ENCODE measurements around the gene KAZN. TPM values are rescaled to one million over a fixed set of nuclear protein-coding genes. Genes with fewer than 3 reads are reported as not detected.

Gene KAZN
- total RNA-seq, 1 donor from 2014 or later = 2.2 TPM

DNA sequence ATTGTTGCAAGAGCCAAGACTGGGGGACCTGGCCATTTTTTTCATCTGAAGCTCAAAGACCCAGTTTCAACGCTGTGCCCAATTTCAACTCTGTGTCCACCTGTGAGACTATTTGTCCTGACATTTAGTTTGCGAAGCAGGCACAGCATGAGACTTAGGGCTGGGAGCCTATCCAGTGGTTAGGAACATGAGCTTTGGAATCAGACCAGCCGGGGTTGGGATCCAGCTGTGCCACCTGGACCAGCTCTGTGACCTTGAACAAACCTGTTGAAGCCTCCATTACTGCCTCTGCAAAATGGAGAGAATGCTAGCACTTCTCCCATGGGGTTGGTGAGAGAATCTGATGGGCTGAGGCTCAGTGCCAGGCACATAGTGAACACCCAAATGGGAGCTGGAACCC, 348.9 kb downstream of the KAZN start:
- intact Hi-C loops (cut with micrococcal nuclease) = no loop called here
- ATAC-seq (no peak), DNase-seq (no peak)

DNA sequence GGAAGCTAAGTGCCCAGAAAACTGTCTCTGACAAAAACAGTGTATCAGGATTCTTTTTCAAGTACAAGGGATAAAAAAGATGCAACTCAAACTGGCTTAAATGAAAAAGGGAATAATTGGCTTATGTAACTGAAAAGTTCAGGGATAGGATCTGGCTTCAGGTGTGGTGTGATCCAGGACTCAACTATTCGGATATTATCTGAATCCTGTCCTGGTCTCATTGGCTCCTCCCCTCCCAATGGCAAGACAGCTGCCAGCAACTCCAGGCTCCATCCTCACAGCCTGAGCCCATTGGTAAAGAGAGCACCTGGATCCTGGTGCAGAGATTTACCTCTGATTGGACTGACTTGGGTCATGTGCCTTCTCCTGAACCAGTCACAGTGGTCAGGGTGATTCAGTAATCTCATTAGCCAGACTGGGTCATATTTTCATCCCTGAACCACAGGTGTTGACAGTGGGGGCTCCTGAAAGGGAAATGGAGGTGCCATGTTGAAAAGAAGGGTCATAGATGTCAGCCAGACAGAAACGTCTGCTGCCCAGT, 349.7 kb downstream of the KAZN start:
- no peak for ATAC-seq
- no peak for DNase-seq
- intact Hi-C loops (cut with micrococcal nuclease) = no loop called here

DNA sequence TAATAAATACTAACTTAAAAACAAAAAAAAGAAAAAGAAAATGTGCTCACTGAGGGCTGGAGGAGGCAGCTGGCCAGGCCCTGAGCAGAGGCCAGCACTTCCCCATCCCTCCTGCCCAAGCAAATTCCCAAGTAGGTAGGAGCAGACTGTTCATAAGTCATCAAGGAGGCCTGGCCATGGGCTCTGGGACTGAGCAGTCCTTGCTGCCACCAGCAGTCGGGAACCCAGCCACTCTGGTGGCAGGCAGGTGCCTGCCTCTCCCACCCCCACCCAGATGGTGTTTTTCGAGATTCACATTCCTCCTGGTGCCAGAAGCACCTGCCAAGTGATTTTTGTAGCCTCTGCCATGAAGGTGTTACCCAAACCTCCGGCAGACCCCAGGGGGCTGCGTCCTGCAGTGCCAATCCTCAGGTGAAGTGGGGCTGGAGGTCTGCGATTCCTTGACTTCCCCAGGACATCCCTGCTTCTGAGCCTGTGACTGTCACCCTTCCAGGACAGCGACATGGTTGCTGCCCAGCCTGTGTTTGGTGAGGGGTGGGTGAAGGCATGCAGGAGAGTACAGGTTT, 350.9 kb downstream of the KAZN start:
- ATAC-seq = no peak
- intact Hi-C loops (cut with micrococcal nuclease) = no loop called here
- DNase-seq = no peak

DNA sequence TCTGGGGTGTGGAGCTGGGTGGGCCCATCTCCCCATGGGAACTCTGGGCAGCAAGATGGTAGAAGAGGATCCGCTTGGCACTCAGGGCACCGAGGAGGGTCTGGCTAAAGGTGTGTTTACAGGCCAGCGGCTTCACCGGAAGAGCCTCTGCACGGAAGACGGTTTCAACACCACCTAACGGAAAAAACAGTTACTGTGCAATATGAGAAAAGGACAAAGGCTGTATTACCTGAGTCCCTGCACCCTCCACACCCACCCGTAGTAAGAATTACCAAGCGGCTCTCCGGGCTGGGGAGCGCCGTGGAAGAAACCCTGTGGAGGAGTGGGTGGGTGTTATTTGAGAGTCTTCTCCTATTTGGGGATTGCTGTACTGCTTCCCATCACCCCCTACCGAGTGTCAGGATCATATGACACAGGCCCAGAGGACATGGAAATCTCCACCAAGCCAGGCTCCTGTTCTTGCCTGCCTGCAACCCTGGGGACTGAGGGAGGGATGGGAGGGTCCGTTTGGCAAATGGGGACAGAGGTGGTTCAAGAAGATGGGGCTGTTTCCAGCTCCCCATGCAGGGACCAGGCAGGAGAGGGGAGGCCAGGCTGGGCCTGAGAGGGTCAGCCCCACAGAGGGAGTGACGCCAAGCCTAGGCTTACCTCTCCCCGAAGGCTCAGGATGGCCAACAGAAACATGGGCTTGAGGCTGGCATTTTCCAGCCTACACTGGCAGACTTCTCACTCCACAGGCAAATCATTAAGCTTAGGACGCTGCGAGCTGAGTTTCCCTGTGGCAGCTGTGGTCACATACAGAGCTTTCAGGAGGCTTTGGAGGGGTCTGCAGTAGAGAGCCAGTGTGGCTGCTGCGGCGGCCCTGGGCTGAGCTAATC, 351.6 kb downstream of the KAZN start:
- intact Hi-C loops (cut with micrococcal nuclease) = no loop called here
- ATAC-seq = no peak

DNA sequence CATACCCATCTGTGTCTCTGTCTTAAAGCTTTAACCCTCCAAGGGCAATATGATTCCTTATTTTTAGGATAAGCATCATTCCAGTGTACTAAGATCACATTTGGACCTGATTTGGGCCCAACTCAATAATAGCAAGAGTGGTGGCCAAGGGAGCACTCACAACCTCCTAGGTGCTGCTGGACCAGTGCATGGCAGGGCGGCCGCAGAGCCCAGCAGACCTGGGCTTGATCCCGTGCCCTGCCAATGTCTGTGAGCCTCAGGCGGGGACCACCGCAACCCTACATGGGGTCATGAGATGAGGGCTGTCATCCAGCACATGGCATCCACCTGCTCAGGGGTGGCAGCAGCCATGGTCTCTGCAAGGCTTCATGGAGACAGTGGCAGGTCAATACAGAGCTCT, 353.3 kb downstream of the KAZN start:
- ATAC-seq = no peak
- intact Hi-C loops (cut with micrococcal nuclease) = no loop called here

More for the DNA sequence above, 351.6 kb downstream of the KAZN start:
- no peak for DNase-seq

DNA sequence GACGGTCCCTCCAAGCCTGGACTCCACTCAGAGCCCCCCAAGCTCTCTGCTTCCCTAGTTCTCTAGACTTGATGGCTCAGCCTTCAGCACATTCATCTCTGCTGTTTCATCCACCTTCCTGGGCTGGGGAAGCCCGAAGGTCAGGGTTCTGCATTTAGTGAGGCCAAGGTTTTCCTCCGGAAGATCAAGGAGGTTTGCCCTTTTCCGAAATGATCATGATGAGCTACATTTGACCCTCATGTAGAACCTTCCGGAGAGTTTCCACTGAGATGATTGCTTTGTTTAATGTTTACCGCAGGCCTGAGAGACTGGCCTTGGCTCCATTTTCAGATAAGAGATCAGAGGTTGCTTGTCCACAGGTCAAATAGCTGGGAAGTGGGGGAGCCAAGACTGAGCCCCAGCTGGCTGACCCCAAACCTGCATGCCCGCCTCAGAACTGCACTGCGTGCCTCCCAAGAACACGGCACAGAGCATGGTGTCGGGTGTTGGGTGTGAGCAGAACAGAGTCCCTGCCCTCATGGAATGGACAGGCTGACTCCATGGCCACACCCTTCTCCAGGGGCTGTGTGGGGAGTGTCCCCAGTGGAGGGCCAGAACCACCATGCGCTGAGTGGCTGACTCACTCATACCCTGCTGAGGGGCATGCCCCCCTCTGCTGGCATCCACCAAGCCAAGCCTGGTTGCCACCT, 354.3 kb downstream of the KAZN start:
- no peak for ATAC-seq
- intact Hi-C loops (cut with micrococcal nuclease) = no loop called here
- DNase-seq = no peak

More for the DNA sequence above, 353.3 kb downstream of the KAZN start:
- DNase-seq = no peak

DNA sequence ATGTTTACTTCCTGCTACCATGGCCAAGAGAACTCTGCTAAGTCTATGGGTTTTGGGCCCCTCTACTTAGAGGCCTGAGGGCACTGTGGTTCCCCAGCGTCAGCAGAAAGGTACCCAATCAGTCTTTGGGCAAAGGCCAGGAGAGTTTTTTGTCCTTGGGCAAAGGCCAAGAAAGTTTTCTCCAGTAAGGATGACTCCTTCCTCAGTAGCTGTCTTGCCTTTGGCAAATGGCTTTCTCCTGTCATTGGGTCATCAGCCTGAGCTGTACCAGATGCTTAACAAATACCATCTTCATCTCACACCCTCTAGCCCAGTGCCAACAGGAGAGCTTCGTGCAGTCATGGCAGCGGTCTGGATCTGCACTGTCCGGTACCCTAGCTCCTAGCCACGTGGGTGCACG, 355.7 kb downstream of the KAZN start:
- intact Hi-C loops (cut with micrococcal nuclease) = no loop called here
- ATAC-seq (no peak), DNase-seq (no peak)

DNA sequence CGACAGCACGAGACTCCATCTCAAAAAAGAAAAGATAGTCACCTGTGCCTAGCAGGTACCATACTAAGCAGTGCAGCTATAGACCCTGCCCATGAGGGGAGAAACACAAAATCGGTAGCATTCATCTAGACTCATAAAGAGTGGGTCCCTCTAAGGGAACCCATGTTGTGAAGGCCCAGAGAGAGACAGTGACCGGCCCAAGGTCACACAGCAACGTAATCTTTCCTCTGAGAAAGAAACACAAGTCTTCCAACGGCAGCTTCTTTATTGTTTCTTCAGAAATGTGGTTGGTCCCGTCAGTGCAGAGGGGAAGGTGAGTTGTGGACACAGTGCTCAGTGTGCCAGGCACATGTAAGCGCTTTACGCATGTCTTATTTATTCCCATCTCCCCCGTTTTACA, 356.4 kb downstream of the KAZN start:
- no peak for DNase-seq
- ATAC-seq = no peak
- intact Hi-C loops (cut with micrococcal nuclease) = no loop called here

DNA sequence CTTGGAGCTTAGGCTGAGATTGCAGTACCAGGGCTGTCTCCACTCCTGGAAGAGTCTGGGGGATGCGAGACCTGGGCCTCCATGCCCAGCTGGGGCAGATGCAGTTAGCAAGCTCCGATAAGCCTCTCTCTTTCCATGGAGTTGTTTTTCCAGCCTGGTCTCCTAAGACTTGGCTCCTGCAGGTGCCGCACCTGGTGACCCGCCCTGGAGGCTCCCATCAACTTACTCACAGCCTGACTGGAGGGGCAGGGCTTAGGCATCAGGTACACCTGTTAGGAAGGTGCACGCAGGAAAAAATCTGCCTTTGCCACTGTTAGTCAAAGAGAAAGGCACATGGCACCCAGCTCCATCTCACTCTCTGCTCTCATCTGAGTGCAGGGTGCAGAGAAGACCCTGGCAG, 356.9 kb downstream of the KAZN start:
- DNase-seq (no peak), ATAC-seq (no peak)
- intact Hi-C loops (cut with micrococcal nuclease) = no loop called here

DNA sequence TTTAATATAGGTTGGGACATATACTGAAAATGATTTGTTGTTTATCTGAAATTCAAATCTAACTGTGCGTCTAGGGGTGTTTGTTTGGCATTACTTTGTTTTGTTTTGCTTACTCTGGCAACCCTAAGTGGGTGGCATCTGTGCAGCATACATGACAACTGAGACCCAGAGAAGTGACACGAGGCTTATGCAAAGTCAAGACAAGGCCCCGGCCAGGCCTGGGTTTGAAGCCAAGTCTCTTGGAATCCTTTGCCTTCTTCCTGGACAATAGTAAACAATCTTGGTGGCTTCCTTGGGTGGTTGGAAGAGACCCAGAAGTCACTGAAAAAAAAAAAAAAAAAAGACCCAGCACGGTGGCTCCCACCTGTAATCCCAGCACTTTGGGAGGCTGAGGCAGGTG, 357.5 kb downstream of the KAZN start:
- ATAC-seq (no peak), DNase-seq (no peak)
- intact Hi-C loops (cut with micrococcal nuclease) = no loop called here

DNA sequence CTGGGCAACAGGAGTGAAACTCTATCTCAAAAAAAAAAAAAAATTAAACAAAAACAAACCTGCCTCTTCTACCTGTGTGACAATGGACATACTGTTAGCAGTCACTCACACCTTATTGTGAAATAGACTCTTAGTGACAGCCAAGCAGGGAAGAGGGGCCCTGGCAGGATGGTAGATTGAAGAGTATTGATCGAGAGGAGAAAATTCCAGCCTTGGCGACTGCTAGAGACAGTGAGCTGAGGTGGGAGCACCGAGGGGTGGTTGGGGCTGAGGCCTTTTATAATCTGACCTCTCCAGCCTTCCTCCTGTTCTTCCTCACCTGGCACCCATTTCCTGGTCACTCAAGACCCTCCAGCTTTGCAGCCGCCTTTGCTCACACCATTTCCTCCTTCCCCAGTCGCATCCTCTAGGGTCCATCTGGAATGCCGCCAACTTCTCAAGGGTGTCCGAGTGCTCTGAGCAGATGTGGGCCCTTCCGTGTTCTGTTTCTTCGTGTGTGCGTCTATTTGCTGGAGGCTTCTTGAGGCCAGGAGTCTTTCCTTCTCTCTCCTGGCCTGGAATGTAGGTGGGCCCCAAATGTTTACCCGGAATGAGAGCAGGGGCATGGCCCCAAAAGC, 358.2 kb downstream of the KAZN start:
- no peak for ATAC-seq
- intact Hi-C loops (cut with micrococcal nuclease) = no loop called here
- no peak for DNase-seq

DNA sequence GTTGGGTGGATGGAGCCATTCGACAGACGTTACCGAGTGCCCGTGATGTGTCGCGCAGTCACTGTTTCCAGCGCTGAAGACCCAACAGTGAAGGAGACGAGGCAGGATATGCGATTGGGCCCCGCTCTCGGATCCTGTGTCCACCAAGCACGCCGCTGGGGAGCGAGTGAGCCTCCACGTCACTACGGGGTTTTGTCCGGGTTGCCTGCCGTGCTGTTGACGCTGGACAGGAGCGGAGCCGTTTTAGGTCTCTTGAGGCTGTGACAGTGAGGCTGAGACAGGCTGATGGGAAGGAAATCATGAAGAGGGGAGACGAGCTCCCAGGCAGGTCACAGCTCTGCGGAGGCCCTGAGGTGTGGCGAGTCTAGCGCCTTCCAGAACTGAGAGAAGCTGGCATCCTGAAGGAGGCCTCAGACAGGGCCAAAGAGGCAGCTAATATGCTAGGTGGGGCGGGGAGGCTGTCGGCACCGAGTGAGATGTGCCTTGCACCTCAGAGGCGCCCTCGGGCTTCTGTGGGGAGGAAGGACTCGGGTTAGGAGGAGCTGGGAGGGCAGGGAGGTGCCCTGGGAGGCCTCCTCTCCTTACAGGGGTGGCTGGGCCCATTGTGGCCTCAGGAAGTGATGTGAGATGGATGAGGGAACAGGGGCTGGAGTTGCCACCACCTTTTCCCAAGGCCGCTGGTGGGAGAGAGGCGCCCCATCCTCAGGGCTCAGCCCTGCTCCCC, 359.1 kb downstream of the KAZN start:
- DNase-seq = no peak
- ATAC-seq = no peak

DNA sequence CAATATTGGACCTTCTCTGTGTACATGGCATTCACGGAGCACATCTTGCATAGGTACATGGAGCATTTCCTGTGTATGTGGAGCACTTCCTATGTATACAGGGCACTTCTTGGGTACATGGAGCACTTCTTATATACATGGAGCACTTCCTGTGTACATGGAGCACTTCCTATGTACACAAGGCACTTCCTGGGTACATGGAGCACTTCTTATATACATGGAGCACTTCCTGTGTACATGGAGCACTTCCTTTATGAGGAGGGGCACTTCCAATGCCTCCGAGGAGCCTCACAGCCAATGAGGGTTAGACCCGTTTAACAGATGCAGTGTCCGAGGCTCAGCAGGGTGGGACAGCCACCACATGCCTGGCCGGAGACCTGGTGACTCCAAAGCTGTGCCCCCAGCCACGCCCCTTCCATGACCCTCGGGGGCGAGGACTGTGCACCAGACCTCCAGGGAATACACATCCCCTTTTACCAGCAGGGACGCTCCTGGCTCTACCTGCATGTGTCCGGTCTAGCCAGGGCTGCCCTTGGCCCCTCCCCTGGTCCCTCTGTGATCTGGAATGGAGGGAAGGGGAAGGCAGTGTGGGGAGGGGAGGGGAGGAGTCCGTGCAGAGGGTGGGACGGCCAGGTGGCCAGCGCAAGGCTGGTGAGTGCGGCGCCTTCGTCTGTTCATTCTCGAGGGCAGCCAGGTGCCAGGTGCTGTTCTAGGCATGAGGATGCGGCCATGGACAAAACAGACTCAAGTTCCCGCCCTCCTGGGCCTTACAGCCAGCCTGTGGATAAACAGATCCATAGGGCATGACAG, 360.0 kb downstream of the KAZN start:
- DNase-seq = no peak
- no peak for ATAC-seq

More for the DNA sequence above, 359.1 kb downstream of the KAZN start:
- intact Hi-C loops (cut with micrococcal nuclease) = no loop called here

DNA sequence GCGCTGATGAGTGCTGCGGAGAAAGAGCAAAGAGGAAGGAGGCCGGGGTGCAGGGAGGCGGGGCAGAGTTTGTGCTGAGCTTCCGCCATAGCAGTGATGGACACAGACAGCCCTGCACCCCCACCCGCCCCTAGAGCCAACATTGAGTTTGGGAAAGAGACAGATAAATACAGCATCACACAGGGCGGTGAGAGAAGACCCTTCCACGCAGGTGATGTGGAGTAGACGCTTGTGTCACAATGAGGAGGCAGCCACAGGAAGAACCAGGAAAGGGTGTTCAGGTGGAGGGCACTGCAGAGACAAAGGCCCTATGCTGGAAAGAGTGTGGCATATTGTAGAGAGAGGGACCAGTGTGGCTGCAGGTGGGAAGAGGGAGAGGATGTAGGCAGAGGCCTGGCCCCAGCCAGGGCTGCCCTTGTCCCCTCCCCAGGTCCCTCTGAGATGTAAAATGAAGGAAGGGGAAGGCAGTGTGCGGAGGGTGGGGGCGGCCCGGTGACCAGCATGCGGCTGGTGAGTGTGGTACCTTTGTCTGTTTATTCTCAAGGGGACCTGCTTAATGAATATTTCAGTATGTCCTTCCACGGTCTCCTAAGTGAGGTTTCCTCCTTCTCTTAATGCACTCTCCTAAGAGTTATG, 360.7 kb downstream of the KAZN start:
- intact Hi-C loops (cut with micrococcal nuclease) = no loop called here
- DNase-seq = no peak
- ATAC-seq = no peak

More for the DNA sequence above, 360.0 kb downstream of the KAZN start:
- intact Hi-C loops (cut with micrococcal nuclease) = no loop called here

DNA sequence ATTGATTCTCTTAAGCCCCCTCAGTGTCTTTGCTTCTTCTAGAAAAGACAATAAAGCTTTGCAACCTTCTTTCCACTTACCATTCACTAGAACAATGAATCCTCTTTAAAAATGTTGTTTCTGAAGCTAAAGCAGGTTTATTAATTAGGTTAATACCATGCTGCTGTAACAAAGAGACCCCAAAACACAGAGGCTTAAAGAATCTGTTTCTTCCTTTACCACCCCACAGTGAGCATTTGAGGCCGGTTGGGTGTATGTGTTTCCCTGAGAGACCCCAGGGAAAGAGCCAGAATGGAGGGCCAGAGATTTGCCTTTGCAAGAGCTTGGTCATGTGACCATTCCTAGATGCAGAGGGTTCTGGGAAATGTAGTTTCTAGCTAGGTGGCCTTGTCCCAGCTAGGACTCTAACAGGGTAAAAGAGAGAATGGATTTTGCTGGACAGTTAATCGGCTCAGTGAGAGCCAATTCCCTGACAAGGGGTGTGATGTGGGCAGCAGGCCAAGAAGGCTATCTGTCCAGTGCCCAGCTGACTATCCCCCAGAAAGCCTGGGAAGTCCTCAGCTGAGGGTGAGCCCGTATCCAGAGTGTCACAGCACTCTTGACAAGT, 363.3 kb downstream of the KAZN start:
- DNase-seq (no peak), ATAC-seq (no peak)
- intact Hi-C loops (cut with micrococcal nuclease) = no loop called here

DNA sequence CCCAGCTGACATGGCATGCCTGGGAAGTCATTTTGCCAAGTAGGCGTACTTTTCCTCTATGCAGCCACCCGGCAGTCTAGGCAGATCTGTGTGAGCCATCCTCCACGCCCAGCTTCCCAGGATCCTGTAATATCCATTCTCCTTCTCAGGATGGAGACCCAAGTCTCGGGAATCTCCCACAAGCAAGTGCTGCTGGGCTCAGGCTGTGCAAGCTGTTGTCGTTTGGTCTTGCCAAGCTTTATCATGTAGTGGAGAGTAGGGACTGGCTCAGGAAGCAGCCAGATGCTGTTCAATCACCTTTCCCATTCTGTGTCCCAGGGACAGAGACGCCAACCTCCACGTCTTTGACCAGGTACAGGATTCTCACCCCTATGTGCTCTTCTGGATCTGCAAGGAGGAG, 363.9 kb downstream of the KAZN start:
- no peak for ATAC-seq
- intact Hi-C loops (cut with micrococcal nuclease) = no loop called here
- DNase-seq = peak; percentile 13
